B cell (primary cell): ENCODE measurements around the gene SPTB.

Experiments
- CTCF ChIP-seq: fragments of 200-600 bp; IDR thresholded peaks from one replicate; pipeline ENCODE4 v1.8.0; 2022; ENCODE audit warnings: antibody characterized with exemption, mild to moderate bottlenecking
- EZH2 ChIP-seq: IDR thresholded peaks from 2 replicates; pipeline ENCODE4 v1.6.1; 2012; ENCODE audit warnings: borderline replicate concordance, low read depth, mild to moderate bottlenecking, moderate library complexity, low read length; ENCODE audit not compliant: insufficient read depth, poor library complexity, severe bottlenecking

GRCh38 chr14:64844969-64845536 lies 34.7 kb downstream of the SPTB start:
- TF ChIP-seq CTCF (no peak), EZH2 (no peak)
